Muscle of leg (tissue), 11 donors: Measurements from ENCODE around the gene ANO7. TPM values are rescaled to one million over a fixed set of nuclear protein-coding genes. Genes with fewer than 3 reads are reported as not detected.

Source experiments
- DNase-seq: peaks from one replicate; pipeline ENCODE4 v3.0.0; 2013
- H3K27ac ChIP-seq: one replicate; pipeline ENCODE4 v1.5.1; 2013; ENCODE audit warnings: mild to moderate bottlenecking, low read length, control low read depth
- H3K27me3 ChIP-seq: one replicate; pipeline ENCODE4 v1.6.1; 2013; ENCODE audit warnings: low read length; ENCODE audit not compliant: control insufficient read depth, insufficient read depth
- H3K36me3 ChIP-seq: one replicate; pipeline ENCODE4 v1.6.1; 2013; ENCODE audit warnings: low read length; ENCODE audit not compliant: control insufficient read depth, insufficient read depth
- H3K4me1 ChIP-seq: one replicate; pipeline ENCODE4 v1.6.1; 2013; ENCODE audit warnings: low read length; ENCODE audit not compliant: control insufficient read depth, insufficient read depth
- H3K4me3 ChIP-seq: one replicate; pipeline ENCODE4 v1.5.1; 2013; ENCODE audit warnings: low read length, control low read depth
- H3K9me3 ChIP-seq: replicated peaks from 2 replicates; pipeline ENCODE4 v1.6.1; 2013; ENCODE audit warnings: low read depth, low read length; ENCODE audit not compliant: control insufficient read depth
- WGBS: methylation state at CpG from one replicate; pipeline ENCODE4 v1.1.5; 2013; ENCODE audit warnings: missing lambda C conversion rate; ENCODE audit not compliant: insufficient coverage; 5-methylcytosine and 5-hydroxymethylcytosine counted together
- polyA plus RNA-seq, 8 donors: library from polyadenylated mRNA; unstranded; fragments of 120-200 nt; gene quantifications; one replicate each; pipeline versions ENCODE4 v1.2.1 to v1.2.3, GENCODE V29; 2013; ENCODE audit warnings: inconsistent platforms in 1 of 8, low replicate concordance in 1 of 8; ENCODE audit not compliant: insufficient read length in 8 of 8, insufficient read depth in 1 of 8
- total RNA-seq: library from RNA; stranded (reverse); fragments of 120-200 nt; gene quantifications from one replicate; pipeline ENCODE4 v1.2.4, GENCODE V29; 2013

The ANO7 gene
- total and polyA plus RNA-seq, 9 donors: 0.35 to 2.0 (median 1.1) TPM

GRCh38 chr2:241226723-241227572 lies 38.5 kb downstream of the ANO7 start:
- Histone ChIP-seq H3K27me3 (no peaks in the 10 kb centered on the region), H3K27ac (no peak overlapping the region), H3K9me3 (no peaks in the 10 kb centered on the region), H3K4me1 (peaks cover 19% of the 10 kb centered on the region), H3K36me3 (peaks cover 63% of the 10 kb centered on the region), H3K4me3 (no peak overlapping the region)
- no peak for DNase-seq
- whole genome bisulfite sequencing: 59% methylated on average over 10 of the region's 19 CpGs

GRCh38 chr2:241227594-241227993 lies 39.1 kb downstream of the ANO7 start:
- DNase-seq: no peak
- H3K4me3 ChIP-seq: no peak overlapping the region
- WGBS: 77% methylated on average over 6 of the region's 8 CpGs
- H3K27me3 ChIP-seq: no peaks in the 10 kb centered on the region
- peaks cover 68% of the 10 kb centered on the region for H3K36me3 ChIP-seq
- H3K9me3 ChIP-seq: no peaks in the 10 kb centered on the region
- H3K27ac ChIP-seq: no peak overlapping the region
- H3K4me1 ChIP-seq: peaks cover 19% of the 10 kb centered on the region

GRCh38 chr2:241228081-241228859 lies 39.8 kb downstream of the ANO7 start:
- Histone ChIP-seq H3K4me1 (peaks cover 19% of the 10 kb centered on the region), H3K4me3 (no peak overlapping the region), H3K36me3 (peaks cover 74% of the 10 kb centered on the region), H3K9me3 (no peaks in the 10 kb centered on the region), H3K27me3 (no peaks in the 10 kb centered on the region), H3K27ac (no peak overlapping the region)
- no peak for DNase-seq
- WGBS: 83% methylated on average over 16 of the region's 26 CpGs

GRCh38 chr2:241228860-241229516 lies 40.5 kb downstream of the ANO7 start:
- Histone ChIP-seq H3K4me1 (peaks cover 13% of the 10 kb centered on the region), H3K36me3 (peaks cover 82% of the 10 kb centered on the region), H3K27ac (no peak overlapping the region), H3K27me3 (no peaks in the 10 kb centered on the region), H3K9me3 (no peaks in the 10 kb centered on the region), H3K4me3 (no peak overlapping the region)
- no peak for DNase-seq
- 65% methylated on average over 16 of the region's 20 CpGs for WGBS

- H3K27ac ChIP-seq: no peak overlapping the region
- 89% methylated on average over 22 of the region's 29 CpGs for WGBS
- no peak for DNase-seq
- H3K36me3 ChIP-seq: peaks cover 90% of the 10 kb centered on the region
- H3K4me3 ChIP-seq: no peak overlapping the region
- no peaks in the 10 kb centered on the region for H3K27me3 ChIP-seq
- no peaks in the 10 kb centered on the region for H3K9me3 ChIP-seq
- H3K4me1 ChIP-seq: peaks cover 5% of the 10 kb centered on the region
Observed at GRCh38 chr2:241229563-241230401, 41.3 kb downstream of the ANO7 start.

GRCh38 chr2:241230435-241230834 lies 42.0 kb downstream of the ANO7 start:
- no peak for DNase-seq
- no peaks in the 10 kb centered on the region for H3K4me1 ChIP-seq
- WGBS: 94% methylated on average over 14 of the region's 19 CpGs
- H3K27ac ChIP-seq: no peak overlapping the region
- H3K36me3 ChIP-seq: peaks cover 90% of the 10 kb centered on the region
- no peak overlapping the region for H3K4me3 ChIP-seq
- H3K9me3 ChIP-seq: no peaks in the 10 kb centered on the region
- H3K27me3 ChIP-seq: no peaks in the 10 kb centered on the region

GRCh38 chr2:241232736-241233575 lies 44.5 kb downstream of the ANO7 start:
- no peak overlapping the region for H3K4me3 ChIP-seq
- no peak for DNase-seq
- H3K27me3 ChIP-seq: no peaks in the 10 kb centered on the region
- no peaks in the 10 kb centered on the region for H3K4me1 ChIP-seq
- WGBS: 77% methylated on average over 8 of the region's 13 CpGs
- no peak overlapping the region for H3K27ac ChIP-seq
- no peaks in the 10 kb centered on the region for H3K9me3 ChIP-seq
- H3K36me3 ChIP-seq: peaks cover 96% of the 10 kb centered on the region

GRCh38 chr2:241234066-241234790 lies 45.8 kb downstream of the ANO7 start:
- 84% methylated on average over 19 of the region's 21 CpGs for WGBS
- Histone ChIP-seq H3K9me3 (no peaks in the 10 kb centered on the region), H3K27me3 (no peaks in the 10 kb centered on the region), H3K4me1 (no peaks in the 10 kb centered on the region), H3K36me3 (peaks cover 95% of the 10 kb centered on the region), H3K4me3 (no peak overlapping the region), H3K27ac (no peak overlapping the region)
- no peak for DNase-seq
